ENCODE data around the gene NBAS. TPM values are rescaled to one million over a fixed set of nuclear protein-coding genes. Genes with fewer than 3 reads are reported as not detected.

Gene NBAS
- total RNA-seq, 1 donor from 2014 or later, result 52.9 TPM

GRCh38 chr2:15315411-15315810, 245.7 kb downstream of the NBAS start:
- no peak overlapping the region for H3K4me3 Mint-ChIP-seq
- no peak for TF ChIP-seq CTCF (IDR thresholded peaks at IDR 0.05; ENCODE audit: unreplicated experiment)
- H3K27me3 Mint-ChIP-seq (ENCODE audit: low read depth), result no peaks in the 10 kb centered on the region
- H3K36me3 Mint-ChIP-seq, result peaks cover 38% of the 10 kb centered on the region
- H3K27ac Mint-ChIP-seq, result no peak overlapping the region
- DNase-seq (ENCODE audit: low spot score in 2 of 2, unreplicated experiment in 2 of 2), result no peak
- H3K4me1 Mint-ChIP-seq, result peaks cover 2% of the 10 kb centered on the region
- peaks cover 30% of the 10 kb centered on the region for H3K9me3 Mint-ChIP-seq

- H3K4me3 Mint-ChIP-seq, result no peak overlapping the region
- H3K36me3 Mint-ChIP-seq, result peaks cover 20% of the 10 kb centered on the region
- peaks cover 12% of the 10 kb centered on the region for H3K9me3 Mint-ChIP-seq
- no peak for TF ChIP-seq CTCF (IDR thresholded peaks at IDR 0.05; ENCODE audit: unreplicated experiment)
- H3K27me3 Mint-ChIP-seq (ENCODE audit: low read depth), result no peaks in the 10 kb centered on the region
- H3K4me1 Mint-ChIP-seq, result peaks cover 2% of the 10 kb centered on the region
- no peak overlapping the region for H3K27ac Mint-ChIP-seq
- DNase-seq (ENCODE audit: low spot score in 2 of 2, unreplicated experiment in 2 of 2), result no peak
Observed at GRCh38 chr2:15313657-15314056, 247.5 kb downstream of the NBAS start.

DNA sequence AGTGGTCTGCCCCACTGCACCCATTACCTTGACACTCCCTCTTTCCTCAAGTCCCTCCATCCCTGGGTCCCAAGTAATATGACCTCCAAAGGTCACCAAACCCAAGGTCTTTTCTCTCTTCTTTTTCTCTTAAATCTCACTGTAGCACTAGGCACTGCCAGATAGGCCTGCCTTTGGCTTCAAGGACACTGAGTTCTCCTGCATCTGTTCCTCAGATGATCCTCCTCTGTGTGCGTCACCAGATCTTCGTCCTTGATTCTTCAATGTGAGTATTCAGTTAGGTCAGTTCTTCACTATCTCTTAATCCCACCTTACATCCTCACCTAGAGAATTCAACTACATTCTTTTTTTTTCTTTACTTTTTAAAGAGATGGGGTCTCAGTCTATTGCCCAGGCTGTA, 249.2 kb downstream of the NBAS start:
- H3K4me3 Mint-ChIP-seq, result no peak overlapping the region
- TF ChIP-seq CTCF (IDR thresholded peaks at IDR 0.05; ENCODE audit: unreplicated experiment), result no peak
- no peaks in the 10 kb centered on the region for H3K27me3 Mint-ChIP-seq (ENCODE audit: low read depth)
- peaks cover 6% of the 10 kb centered on the region for H3K36me3 Mint-ChIP-seq
- no peak overlapping the region for H3K27ac Mint-ChIP-seq
- H3K4me1 Mint-ChIP-seq, result peaks cover 2% of the 10 kb centered on the region
- no peak for DNase-seq (ENCODE audit: low spot score in 2 of 2, unreplicated experiment in 2 of 2)
- H3K9me3 Mint-ChIP-seq, result no peaks in the 10 kb centered on the region

DNA sequence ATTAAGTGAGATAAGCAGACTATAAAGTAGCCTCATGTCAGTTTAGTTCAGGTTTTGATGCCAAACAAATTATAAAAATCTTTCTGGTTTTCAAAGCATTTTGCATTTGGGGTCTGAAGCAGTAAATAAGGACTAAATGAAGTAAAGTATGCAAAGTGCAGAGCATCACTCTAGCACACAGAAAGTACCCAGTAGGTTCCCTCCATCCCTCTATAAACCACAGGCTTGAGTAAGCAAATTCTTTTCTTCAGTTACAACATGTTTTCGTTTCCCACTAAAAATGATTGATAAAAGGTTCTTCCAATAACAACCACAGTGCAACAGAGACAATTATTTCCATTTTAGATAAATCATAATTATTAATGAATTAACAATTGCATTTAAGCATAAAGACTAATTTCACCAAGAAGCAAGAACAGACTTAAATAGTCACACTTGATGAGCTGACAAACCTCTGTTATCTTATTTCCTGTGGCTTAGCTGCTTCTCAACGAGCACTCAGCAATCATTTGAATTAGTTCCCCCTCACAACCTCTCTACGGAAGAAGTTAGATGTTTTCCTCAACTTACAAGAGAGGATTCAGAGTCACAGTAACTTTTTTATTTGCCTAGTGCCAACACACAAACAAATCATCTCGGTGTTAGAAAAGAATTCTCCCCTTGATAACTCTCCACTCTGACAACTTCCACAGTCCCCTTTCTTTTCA, 249.8 kb downstream of the NBAS start:
- Mint-ChIP-seq H3K27me3 (ENCODE audit: low read depth) (no peaks in the 10 kb centered on the region), H3K27ac (no peak overlapping the region), H3K4me1 (peaks cover 2% of the 10 kb centered on the region), H3K36me3 (peaks cover 3% of the 10 kb centered on the region), H3K9me3 (no peaks in the 10 kb centered on the region), H3K4me3 (no peak overlapping the region)
- TF ChIP-seq CTCF (IDR thresholded peaks at IDR 0.05; ENCODE audit: unreplicated experiment), result no peak
- no peak for DNase-seq (ENCODE audit: low spot score in 2 of 2, unreplicated experiment in 2 of 2)

DNA sequence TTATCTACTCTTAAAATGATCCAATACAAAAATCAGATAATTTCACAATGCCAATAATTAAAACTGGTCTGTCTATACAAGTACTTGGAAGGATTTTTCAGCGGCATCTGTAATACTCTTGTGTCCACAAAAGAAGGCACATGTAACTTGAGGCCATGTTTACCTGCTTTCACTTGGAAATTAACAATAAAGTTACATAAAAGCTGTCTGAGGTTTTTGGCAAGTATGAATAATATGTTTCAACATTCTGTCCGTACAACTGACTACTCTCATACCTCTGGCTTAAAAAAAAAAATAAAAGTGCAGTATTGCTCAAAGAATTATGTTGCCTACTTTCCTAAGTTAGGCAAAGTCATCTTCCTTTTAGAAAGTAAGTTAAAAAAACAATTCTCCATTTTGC, 253.6 kb downstream of the NBAS start:
- Mint-ChIP-seq H3K9me3 (peaks cover 10% of the 10 kb centered on the region), H3K4me3 (no peak overlapping the region), H3K27me3 (ENCODE audit: low read depth) (no peaks in the 10 kb centered on the region), H3K27ac (no peak overlapping the region), H3K4me1 (peaks cover 2% of the 10 kb centered on the region), H3K36me3 (peaks cover 29% of the 10 kb centered on the region)
- TF ChIP-seq CTCF (IDR thresholded peaks at IDR 0.05; ENCODE audit: unreplicated experiment), result no peak
- no peak for DNase-seq (ENCODE audit: low spot score in 2 of 2, unreplicated experiment in 2 of 2)

Measured in mesothelial cell of epicardium (in vitro differentiated cells).